Caco-2 (cell line): ENCODE results near the gene MPND. TPM values are rescaled to one million over a fixed set of nuclear protein-coding genes. Genes with fewer than 3 reads are reported as not detected.

Experiments
- BruUV-seq: library from RNA; stranded (reverse); fragments of 400-500 nt; replicated peaks from 2 replicates; lab custom pipeline; 2021; lab: Mats Ljungman, UMichigan
- CTCF ChIA-PET: fragments of 300-600 bp; sonication (Branson Sonifier 250); formaldehyde crosslinking; loops from one replicate; lab custom pipeline; 2022; ENCODE audit warnings: antibody characterized with exemption; lab: Charles Lee
- POLR2A ChIA-PET: fragments of 300-600 bp; sonication (Branson Sonifier 250); formaldehyde crosslinking; loops from one replicate; lab custom pipeline; 2022; ENCODE audit warnings: antibody characterized with exemption; lab: Charles Lee
- DNase-seq, 2 experiments: peaks; one replicate each; pipeline versions ENCODE4 v3.0.0 to v3.0.0-alpha.2; 2020 to 2022
- H3K27me3 ChIP-seq: replicated peaks from 2 replicates; pipeline ENCODE4 v1.6.0; 2011; ENCODE audit warnings: low read length; ENCODE audit not compliant: control insufficient read depth, insufficient read depth
- H3K36me3 ChIP-seq: 2 replicates; pipeline ENCODE4 v1.5.1; 2011; ENCODE audit warnings: low read length; ENCODE audit not compliant: control insufficient read depth, insufficient read depth
- H3K4me1 ChIP-seq: fragments of 250-450 bp; sonication (Bioruptor Pico); 2 replicates; pipeline ENCODE4 v1.5.1; 2020; ENCODE audit warnings: mild to moderate bottlenecking
- H3K4me3 ChIP-seq: 2 replicates; pipeline ENCODE4 v1.5.1; 2011; ENCODE audit warnings: low read depth, mild to moderate bottlenecking, control low read depth, low read length
- H3K9me3 ChIP-seq: fragments of 250-450 bp; sonication (Bioruptor Pico); 2 replicates; pipeline ENCODE4 v1.5.1; 2020; ENCODE audit warnings: mild to moderate bottlenecking, moderate library complexity
- H3K27ac Mint-ChIP-seq: one replicate; pipeline ENCODE4 v1.8.0; 2022; ENCODE audit warnings: mixed read lengths; ENCODE audit not compliant: unreplicated experiment
- H3K27me3 Mint-ChIP-seq: one replicate; pipeline ENCODE4 v1.8.0; 2022; ENCODE audit warnings: mixed read lengths; ENCODE audit not compliant: insufficient read depth, unreplicated experiment
- H3K36me3 Mint-ChIP-seq: one replicate; pipeline ENCODE4 v1.8.0; 2022; ENCODE audit warnings: mild to moderate bottlenecking, mixed read lengths; ENCODE audit not compliant: insufficient read depth, unreplicated experiment
- H3K4me1 Mint-ChIP-seq: one replicate; pipeline ENCODE4 v1.8.0; 2022; ENCODE audit warnings: low read depth, mixed read lengths; ENCODE audit not compliant: unreplicated experiment
- H3K4me3 Mint-ChIP-seq: one replicate; pipeline ENCODE4 v1.8.0; 2022; ENCODE audit warnings: mild to moderate bottlenecking, moderate library complexity, mixed read lengths; ENCODE audit not compliant: unreplicated experiment
- H3K9me3 Mint-ChIP-seq: one replicate; pipeline ENCODE4 v1.8.0; 2022; ENCODE audit warnings: mixed read lengths; ENCODE audit not compliant: unreplicated experiment
- CTCF ChIP-seq, 2 experiments: fragments of 200-600 bp in 1 of 2; IDR thresholded peaks; 1 replicate in 1 of 2; 2 replicates in 1 of 2; pipeline versions ENCODE4 v1.5.1 to v1.8.0; 2011 to 2022; ENCODE audit warnings: antibody characterized with exemption in 1 of 2, control low read depth in 1 of 2, inconsistent platforms in 1 of 2, low read depth in 1 of 2, low read length in 1 of 2, mild to moderate bottlenecking in 1 of 2, moderate library complexity in 1 of 2; ENCODE audit not compliant: insufficient read depth in 1 of 2, severe bottlenecking in 1 of 2, unreplicated experiment in 1 of 2
- intact Hi-C: fragments of 100-400 bp; cut with micrococcal nuclease; formaldehyde crosslinking; loops from one replicate; pipeline ENCODE4 v1.10.0; 2022; ENCODE audit not compliant: unreplicated experiment
- total RNA-seq: library from RNA; stranded (reverse); gene quantifications from 2 replicates; pipeline ENCODE4 v1.2.3, GENCODE V29; 2022

MPND gene
- total RNA-seq, 1 experiment from 2014 or later: 35.7 TPM

- Histone ChIP-seq H3K9me3 (no peaks in the 10 kb centered on the region), H3K4me3 (no peak overlapping the region), H3K36me3 (no peaks in the 10 kb centered on the region), H3K4me1 (peaks cover 40% of the 10 kb centered on the region), H3K27me3 (no peaks in the 10 kb centered on the region)
- peaks cover 46% of the 10 kb centered on the region for H3K36me3 Mint-ChIP-seq
- CTCF ChIA-PET: interaction anchor here (0.5 to 2.6 kb wide), 11 partner anchors 11 to 165 kb away, joined by 3 to 25 read pairs (median 7); partner anchors contain the start of genes CHAF1A and SH3GL1
- H3K27me3 Mint-ChIP-seq: no peaks in the 10 kb centered on the region
- no peak for DNase-seq
- H3K27ac Mint-ChIP-seq: peak overlapping the region; percentile 93
- BruUV-seq: no TSS peak
- H3K9me3 Mint-ChIP-seq: no peaks in the 10 kb centered on the region
- H3K4me1 Mint-ChIP-seq: peaks cover 17% of the 10 kb centered on the region
- POLR2A ChIA-PET: interaction anchor here (1.2 to 2.7 kb wide), 6 partner anchors 11 to 33 kb away, joined by 3 to 27 read pairs (median 15); partner anchors contain the start of genes CHAF1A and MPND
- intact Hi-C loops: no loop called here
- H3K4me3 Mint-ChIP-seq: peak overlapping the region; percentile 57
- TF ChIP-seq CTCF (IDR thresholded peaks at IDR 0.05; ENCODE audit: insufficient read depth in 1 of 2, low read depth in 1 of 2, low read length in 1 of 2, severe bottlenecking in 1 of 2, unreplicated experiment in 1 of 2): no peak
Measured at GRCh38 chr19:4376028-4376670, 32.8 kb downstream of the MPND start.

DNA sequence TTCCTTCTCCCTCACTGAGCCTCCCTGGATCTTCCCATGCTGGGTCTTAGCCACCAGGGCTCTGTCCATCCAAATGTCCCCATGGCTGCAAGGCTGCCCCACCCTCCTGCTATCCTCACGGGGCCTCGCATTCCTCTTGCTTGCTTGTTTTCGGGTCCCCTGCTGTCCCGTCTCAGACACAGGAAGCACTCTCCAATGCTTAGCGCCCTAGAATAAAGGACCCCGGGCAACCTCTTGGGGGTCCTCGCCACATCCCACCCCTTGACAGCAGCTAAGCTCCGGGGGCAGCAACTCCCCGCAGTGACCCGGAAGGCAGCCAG is 33.3 kb downstream of the MPND start:
- no TSS peak for BruUV-seq
- H3K36me3 ChIP-seq: no peaks in the 10 kb centered on the region
- peaks cover 40% of the 10 kb centered on the region for H3K4me1 ChIP-seq
- no peak overlapping the region for H3K4me3 ChIP-seq
- H3K27me3 ChIP-seq: no peaks in the 10 kb centered on the region
- no peak for DNase-seq
- Mint-ChIP-seq H3K4me3 (peak overlapping the region; percentile 32), H3K9me3 (no peaks in the 10 kb centered on the region), H3K27ac (peak overlapping the region; percentile 93), H3K36me3 (peaks cover 49% of the 10 kb centered on the region), H3K27me3 (no peaks in the 10 kb centered on the region), H3K4me1 (peaks cover 17% of the 10 kb centered on the region)
- CTCF ChIA-PET: interaction anchor here (2.6 kb wide), 1 partner anchor 14 kb away, joined by 21 read pairs; no protein-coding TSS in a partner anchor
- H3K9me3 ChIP-seq: no peaks in the 10 kb centered on the region
- intact Hi-C loops: no loop called here
- TF ChIP-seq CTCF (IDR thresholded peaks at IDR 0.05; ENCODE audit: insufficient read depth in 1 of 2, low read depth in 1 of 2, low read length in 1 of 2, severe bottlenecking in 1 of 2, unreplicated experiment in 1 of 2): no peak
- POLR2A ChIA-PET: interaction anchor here (1.4 to 2.7 kb wide), 2 partner anchors 17 to 26 kb away, joined by 10 to 27 read pairs; partner anchors contain the start of gene CHAF1A

- Mint-ChIP-seq H3K9me3 (no peaks in the 10 kb centered on the region), H3K36me3 (peaks cover 51% of the 10 kb centered on the region), H3K4me3 (no peak overlapping the region), H3K27me3 (no peaks in the 10 kb centered on the region), H3K27ac (peak overlapping the region; percentile 93), H3K4me1 (peaks cover 17% of the 10 kb centered on the region)
- no peak for TF ChIP-seq CTCF (IDR thresholded peaks at IDR 0.05; ENCODE audit: insufficient read depth in 1 of 2, low read depth in 1 of 2, low read length in 1 of 2, severe bottlenecking in 1 of 2, unreplicated experiment in 1 of 2)
- DNase-seq: no peak
- Histone ChIP-seq H3K9me3 (no peaks in the 10 kb centered on the region), H3K27me3 (no peaks in the 10 kb centered on the region), H3K4me3 (no peak overlapping the region), H3K4me1 (peaks cover 40% of the 10 kb centered on the region), H3K36me3 (no peaks in the 10 kb centered on the region)
- intact Hi-C loops: no loop called here
- ChIA-PET CTCF (no interaction called here), POLR2A (interaction anchor here (1.4 to 2.7 kb wide), 2 partner anchors 17 to 25 kb away, joined by 10 to 27 read pairs; partner anchors contain the start of gene CHAF1A)
- BruUV-seq: no TSS peak
Measured at GRCh38 chr19:4376991-4377781, 33.8 kb downstream of the MPND start.
